G401.6 (cell line): ENCODE results near the gene DENND1A.

Experiments used
- FAIRE-seq: peaks from 2 replicates; lab custom pipeline; 2012; peaks lifted over from hg19 to GRCh38; lab: Jason Lieb, UNC

The DENND1A gene

DNA sequence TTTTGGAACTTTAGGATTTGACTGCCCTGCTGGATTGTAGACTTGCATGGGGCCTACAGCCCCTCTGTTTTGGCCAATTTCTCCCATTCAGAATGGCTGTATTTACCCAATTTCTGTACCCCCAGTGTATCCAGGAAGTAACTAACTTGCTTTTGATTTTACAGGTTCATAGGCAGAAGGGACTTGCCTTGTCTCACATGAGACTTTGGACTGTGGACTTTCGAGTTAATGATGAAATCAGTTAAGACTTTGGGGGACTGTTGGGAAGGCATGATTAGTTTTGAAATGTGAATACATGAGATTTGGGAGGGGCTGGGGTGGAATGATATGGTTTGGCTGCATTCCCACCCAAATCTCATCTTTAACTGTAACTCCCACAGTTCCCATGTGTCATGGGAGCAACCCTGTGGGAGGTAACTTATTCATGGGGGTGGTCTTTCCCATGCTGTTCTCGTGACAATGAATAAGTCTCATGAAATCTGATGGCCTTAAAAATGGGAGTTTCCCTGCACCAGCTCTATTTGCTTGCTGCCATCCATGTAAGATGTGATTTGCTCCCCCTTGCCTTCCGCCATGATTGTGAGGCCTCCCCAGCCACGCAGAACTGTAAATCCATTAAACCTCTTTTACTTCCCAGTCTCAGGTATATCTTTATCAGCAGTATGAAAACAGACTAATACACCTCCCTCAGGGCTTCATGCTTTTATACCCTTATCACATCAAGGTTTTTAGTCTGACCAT lies 206.6 kb downstream of the DENND1A start:
- FAIRE-seq = no peak

DNA sequence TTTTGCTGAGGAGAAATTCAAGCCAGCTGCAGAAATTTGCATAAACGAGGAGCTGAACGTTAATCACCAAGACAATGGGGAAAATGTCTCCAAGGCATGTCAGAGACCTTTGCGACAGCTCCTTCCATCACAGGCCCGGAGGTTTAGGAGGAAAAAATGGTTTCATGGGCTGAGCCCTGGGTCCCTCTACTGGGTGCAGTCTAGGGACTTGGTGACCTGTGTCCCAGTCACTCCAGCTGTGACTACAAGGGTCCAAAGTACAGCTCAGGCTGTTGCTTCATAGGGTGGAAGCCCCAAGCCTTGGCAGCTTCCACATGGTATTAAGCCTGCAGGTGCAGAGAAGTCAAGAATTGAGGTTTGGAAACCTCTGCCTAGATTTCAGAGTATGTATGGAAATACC lies 207.5 kb downstream of the DENND1A start:
- no peak for FAIRE-seq

DNA sequence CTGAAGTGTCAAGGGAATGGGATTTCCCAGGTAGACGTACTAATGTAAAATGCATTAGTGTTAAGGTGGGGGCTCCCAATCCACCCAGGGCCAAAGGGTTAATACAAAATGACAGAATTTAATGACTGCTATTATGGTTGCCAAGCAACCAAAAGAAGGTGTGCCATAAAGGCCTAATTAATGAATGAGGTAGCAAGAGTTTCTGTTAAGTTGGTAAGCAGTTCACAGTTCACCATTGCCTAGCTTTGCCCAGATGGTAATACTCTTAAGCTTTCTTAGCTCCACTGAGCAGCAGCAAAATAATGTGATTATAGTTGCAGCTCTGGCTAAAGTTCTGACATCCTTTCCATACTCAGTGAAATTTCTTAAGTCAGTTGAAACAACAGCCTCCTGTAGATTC lies 211.7 kb downstream of the DENND1A start:
- no peak for FAIRE-seq

DNA sequence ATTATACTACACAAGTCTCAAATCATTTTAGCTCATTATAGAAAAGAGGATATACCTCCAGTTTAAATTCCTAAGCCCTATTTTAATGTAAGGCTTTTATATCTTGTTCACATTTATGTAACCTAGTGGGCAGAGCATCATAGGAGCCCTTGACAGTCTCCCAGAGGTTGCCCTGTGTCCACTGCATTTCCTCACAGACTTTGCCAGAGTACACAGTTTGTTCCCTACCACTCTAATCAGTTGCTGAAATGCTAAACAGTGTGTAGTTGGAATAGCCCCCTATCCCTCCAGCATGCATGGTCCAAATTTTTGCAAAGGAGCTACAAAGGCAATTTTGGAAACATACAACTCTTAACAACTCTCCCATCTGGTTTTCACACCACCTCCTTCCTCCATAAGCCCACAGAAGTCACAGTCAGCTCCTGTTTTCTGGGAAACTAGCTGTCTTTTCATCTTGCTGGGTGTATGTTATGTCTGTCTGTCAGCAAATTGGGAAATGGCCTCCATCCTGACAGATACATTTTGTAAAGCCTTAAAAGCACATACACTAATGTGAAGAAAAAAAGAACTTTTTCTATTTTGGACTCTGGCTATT lies 212.2 kb downstream of the DENND1A start:
- FAIRE-seq = no peak

DNA sequence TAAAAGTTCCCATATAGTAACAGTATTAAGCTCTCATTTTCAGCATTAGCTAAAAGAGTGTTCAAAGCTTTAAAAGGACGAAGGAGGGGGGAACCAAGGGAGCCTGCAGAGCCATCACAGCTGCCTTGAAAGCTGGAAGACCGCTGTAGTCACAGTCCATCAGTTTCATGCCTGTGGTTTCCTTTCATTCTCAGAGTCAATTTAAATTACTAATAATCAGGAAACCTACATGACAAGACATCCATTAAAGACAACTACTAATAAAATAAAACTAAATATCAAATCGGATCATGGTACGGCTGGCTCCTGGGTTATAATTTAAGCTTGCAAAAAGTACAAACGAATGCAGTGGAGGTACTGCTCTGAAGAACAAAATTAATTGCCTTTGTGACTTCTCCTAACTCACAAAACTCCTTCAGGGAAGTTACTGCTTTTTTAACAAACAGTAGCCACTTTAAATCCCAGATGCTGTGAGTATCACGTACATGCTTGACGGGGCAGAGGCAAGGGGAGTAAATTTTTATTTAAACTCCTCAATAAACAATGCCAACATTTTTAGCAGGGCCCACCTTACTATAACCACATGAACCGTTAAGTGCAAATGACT lies 213.5 kb downstream of the DENND1A start:
- FAIRE-seq = no peak

DNA sequence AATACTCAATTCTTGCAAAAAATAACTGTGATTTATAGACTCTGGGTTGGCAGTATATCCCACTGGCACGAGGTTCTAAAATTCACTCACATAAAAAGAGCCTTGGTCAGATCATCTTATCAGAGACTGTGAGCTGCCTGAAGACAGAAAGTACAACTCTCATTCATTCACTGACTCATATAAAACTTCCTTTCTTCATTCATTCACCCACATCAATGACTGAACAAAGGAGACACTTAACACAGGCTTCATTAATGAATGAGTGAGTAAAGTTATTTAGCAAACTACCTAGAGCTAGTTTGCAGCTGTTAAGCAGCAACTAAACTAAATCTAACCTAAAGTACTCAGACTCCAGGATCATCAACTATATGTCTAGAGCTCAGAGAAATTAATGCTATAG lies 214.7 kb downstream of the DENND1A start:
- FAIRE-seq = no peak

DNA sequence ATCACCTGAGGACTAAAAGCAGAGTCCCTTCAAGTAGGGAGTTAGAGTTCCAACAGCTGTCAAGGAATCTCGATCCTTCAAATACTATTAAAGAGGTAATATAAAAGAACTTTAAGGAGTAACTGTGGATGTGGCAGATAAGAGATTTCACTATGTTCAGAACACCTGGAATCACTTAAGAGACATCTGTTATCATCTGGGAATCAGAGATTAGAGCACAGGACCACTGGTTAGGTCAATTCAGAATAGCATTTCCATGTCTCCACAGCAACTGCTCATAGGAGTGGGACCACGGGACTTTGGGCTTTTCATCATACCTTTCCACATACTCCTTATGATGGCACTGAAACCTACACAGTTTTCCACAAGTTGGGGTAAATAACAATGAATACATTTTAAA lies 216.6 kb downstream of the DENND1A start:
- no peak for FAIRE-seq

DNA sequence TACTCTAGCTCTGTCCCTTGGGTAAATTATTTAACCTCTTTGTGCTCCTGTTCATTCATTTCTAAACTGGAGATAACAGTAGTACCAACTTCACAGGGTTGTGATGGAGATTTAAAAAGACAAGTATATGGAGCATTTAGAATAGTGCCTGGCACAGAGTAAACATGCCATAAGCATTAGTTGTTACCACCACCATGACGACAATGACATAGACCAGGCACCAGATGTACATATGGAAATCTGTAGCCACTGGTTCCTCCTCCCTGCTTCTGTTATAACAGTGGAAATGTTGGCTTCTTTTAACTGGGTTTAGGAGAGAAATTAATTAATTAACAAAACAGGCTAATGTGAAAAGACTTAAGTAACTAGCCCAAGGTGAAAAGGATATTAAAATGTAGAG lies 217.5 kb downstream of the DENND1A start:
- FAIRE-seq = no peak

DNA sequence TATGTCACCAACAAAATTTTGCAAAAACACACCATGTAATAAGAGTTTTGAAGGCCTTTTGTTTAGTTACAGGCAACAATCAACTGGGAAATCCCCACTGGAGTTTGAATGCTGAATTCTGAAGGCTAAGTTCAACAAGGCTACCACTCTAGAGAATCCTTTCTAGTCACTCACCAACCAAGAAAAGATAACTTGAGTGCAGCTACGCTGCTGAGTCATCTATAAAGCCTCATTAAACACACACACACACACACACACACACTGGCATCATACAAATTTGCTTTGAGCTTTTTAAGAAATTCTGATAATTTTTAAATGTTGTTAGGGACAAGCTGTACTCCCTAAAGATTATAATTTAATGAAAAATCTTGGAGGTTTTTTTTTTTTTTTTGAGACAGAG lies 219.6 kb downstream of the DENND1A start:
- no peak for FAIRE-seq

DNA sequence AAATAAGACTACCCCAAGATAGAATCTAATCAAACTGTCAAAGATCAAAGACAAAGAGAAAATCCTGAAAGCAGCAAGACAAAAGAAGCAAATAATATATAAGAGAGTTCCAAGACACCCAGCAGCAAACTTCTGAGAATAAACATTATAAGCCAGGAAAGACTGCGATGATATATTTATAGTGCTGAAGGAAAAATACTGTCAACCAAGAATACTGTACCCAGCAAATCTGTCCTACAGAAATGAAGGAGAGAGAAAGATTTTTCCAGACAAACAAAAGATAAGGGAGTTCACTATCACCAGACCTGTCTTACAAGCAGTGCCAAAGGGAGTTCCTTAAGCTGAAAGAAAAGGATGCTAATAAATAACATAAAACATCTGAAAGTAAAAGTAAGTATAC lies 227.4 kb downstream of the DENND1A start:
- no peak for FAIRE-seq

DNA sequence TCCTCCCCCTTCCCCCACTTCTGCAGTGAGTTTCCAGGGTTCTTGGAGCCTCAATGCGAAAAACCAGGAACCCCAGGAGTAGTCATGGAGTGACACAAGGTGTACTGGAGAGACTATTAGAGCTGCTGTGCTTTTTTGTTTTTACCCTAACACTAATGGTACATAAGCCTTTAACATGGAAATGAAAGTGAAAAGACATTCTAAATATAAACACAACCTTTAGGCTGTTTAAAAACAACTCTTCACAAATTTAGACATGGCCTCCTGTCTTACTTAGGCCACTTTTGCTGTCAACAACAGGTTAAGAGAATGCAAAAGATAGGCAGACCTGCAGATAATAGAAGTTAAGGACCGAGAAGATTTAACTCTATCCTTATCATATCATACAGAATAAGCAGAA lies 232.2 kb downstream of the DENND1A start:
- FAIRE-seq = no peak

DNA sequence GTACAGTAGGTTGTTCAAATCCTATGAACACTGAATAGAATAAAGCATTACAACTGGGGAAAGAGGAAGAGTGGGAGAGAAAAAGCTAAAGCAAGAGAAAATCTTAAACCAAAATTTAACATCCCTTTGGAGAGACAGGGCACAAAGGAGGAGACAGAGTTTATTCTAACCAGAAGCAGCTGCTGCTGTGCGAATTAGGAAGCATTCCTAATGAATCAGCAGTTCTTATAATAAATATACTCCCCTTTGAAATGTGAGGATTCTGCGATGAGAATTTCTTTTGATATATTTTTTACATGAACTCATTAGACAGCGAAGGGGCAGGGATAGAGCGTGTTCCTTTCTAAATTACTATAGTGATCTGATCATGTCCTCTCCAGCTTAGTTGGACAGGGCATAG lies 233.4 kb downstream of the DENND1A start:
- FAIRE-seq = no peak

DNA sequence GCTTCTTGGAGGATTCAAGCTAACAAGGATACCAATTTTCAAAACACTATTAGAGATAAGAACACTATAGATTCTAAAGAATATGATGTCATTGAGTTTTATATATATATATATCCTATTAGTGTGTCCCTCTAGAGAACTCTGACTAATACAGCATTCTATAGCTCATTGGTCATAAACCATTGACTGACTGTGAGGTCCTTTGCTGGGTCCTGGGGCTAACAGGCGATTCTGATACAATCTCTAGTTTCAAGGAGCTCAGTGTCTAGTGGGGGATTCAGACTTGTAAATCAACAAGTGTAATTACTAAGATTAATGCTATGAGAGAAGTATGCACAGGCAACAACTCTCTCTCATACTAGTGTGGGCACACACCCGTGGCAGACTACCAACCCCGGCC lies 234.5 kb downstream of the DENND1A start:
- FAIRE-seq = no peak

DNA sequence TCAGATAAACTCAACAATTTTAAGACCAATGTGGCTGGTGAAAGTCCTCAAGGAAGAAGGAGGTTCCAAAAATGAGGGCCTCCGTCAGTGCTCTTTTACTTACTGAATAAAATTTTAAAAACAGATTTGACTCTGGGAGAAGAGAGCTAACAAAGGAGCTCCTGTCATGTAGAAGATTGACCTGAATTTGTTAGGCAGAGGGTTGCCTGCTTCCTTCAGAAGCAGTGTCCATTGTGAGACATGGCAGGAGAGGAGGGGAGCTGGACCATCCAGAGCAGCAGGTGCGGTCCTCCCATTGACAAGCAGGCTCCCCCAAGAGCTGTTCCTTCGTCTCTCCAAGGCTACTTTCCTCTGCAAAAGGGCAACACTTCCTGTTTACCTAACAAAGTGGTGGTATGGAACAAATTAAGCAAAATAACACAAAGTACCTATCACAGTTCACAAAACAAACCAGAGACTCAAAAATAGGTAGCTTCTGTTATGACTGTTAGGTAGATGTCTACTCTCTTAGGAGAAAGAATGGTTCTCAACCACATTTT lies 238.1 kb downstream of the DENND1A start:
- FAIRE-seq = no peak

DNA sequence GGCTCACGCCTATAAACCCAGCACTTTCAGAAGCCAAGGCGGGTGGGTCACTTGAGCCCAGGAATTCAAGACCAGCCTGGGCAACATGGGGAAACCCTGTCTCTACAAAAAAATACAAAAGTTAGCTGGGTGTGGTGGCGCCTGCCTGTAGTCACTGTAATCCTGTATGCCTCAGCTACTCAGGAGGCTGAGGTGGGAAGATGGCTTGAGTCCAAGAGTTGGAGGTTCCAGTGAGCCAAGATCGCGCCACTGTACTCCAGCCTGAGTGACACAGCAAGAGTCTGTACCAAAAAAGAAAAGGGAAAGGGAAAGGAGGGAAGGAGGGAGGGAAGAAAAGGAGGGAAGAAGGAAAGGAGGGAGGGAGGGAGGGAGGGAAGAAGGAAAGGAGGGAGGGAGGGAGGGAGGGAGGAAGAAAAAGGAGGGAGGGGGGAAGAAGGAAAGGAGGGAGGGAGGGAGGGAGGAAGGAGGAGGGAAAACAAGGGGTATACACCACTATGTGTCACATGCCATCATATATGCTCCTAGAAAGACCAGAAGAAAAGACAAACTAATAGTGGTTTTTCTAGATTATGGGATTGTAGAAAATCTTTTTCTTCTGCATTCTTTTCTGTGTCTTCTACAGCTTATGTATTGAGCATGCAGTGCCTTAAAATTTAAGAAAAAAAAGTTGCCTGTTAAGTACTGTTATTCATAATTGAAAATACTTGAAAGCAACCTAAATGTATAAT lies 240.1 kb downstream of the DENND1A start:
- FAIRE-seq = no peak

DNA sequence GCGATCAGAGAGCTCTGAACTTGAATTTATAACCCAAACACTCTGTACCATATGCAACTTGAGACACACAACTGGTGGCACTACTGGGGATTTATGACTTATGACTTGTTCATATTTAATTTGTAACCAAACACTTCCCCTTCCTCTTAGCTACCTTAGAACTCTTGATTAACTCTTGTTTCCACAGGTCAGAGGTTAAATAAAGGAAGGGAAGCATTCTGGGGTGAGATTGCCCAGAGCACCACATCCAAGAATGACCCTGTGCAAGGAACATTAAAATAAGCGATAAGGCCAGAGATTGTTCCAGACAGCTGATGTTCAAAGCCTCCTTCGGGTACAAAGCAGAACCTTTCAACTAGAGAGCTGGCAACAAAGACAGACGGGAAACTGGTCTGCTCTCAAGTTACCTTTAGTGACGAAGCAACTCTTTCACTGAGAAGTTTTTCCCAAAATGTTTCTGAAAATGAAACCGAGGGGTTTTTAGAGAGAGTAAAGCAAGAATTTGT lies 242.6 kb downstream of the DENND1A start:
- no peak for FAIRE-seq

DNA sequence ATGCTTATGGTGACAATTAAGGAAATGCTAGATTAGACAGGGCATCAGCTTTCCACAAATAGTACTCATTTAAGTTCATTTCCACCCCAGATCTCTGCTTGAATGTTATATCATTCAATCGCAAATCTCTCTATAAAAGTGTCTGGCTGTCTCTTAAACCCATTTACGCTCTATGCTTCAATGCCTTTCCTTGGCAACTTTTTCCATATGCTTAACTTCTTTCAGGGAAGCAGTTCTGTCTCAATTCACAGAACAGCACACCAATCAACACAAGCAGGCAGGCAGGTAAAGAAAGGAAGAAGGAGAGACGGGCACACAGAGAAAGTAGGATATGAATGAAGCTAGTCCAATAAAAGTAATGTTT lies 243.1 kb downstream of the DENND1A start:
- no peak for FAIRE-seq

DNA sequence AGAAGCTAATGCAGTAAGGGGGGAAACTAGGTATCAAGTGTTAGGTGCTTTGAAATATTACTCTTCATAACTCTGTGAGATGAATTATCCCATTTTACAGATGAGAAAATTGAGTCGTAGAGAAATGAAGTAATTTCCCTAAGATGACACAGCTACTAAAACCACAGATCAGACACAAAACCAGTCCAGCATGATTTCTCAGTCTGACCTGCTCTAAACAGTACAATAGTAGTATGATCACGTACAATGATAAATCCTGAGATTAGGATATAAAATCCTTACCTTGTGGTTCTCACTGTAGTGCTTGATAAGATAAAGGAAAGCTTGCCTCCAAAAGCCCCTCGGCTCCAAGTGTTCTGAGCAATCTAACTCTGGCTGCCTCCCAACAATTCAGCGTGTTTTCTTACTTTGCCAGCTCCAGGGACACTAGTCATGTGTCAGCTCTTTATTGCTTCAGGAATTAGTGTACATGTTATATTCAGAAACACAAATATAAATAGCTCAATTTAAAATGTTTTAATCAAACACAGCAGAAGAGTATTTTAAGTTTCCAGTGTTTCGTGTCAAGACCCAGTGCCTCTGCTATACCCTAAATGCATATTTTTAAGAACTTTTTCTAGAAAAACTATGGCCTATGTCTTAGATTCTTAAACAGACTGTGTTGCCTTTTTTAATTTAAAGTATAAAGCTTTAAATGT lies 243.6 kb downstream of the DENND1A start:
- no peak for FAIRE-seq

DNA sequence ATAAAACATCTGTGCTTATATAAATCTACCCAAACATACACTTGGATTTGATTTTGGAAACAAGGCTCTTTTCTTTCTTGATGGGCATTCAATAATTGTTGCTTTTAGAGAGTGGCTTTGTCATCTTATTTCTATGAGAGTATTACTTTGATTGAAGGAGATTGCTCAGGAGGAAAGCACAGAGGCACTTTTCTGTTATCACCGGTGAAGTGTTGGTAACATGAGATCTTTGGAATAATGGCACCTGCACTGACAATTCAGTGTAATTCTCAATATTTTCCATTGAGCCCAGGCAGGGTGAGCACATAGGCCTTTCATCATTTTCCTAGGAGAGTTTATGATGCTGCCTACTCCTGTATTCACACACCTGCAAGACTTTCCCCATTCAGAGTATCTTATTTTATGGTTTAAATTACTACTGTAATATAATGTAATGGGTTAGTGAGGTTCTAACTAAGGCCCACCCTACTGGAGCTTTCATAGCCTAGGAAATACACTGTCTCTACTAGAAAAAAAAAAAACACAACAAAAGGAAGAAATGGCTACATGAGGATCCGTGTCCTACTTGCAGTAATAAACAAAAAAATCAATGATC lies 244.3 kb downstream of the DENND1A start:
- FAIRE-seq = no peak

DNA sequence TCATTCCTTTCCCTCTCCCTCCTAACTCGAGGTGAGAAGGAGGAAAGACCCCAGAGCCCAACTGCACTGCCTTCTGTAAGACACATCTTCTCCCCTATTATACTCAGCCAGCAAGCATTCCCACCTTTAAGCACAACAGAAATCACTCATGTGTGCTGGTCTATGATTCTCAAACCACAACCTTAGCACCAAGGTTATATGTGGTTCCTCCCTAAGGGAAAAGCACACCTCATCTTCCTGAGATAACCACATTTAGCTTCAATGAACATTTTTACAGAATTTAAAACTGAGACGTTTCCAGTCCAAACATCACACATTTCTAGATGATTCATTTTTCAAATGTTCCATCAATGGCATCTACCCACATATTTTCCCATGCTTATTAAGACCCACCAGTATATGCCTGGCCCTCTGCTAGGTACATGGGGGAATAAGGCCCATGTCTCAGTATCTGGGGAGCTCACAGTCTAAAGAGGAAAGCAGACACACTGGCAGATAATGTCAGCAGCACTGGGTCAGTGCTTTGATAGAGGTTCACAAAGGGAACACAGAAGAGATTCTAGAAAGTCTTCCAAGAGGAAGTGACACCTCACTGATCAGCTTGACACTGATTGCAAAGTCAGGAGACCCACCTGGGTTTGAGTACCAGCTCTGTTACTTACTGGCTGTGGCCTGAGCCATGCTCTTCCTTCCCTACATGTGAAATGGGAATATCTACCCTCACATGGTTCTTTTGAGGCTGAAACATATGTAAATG lies 245.4 kb downstream of the DENND1A start:
- FAIRE-seq = no peak

DNA sequence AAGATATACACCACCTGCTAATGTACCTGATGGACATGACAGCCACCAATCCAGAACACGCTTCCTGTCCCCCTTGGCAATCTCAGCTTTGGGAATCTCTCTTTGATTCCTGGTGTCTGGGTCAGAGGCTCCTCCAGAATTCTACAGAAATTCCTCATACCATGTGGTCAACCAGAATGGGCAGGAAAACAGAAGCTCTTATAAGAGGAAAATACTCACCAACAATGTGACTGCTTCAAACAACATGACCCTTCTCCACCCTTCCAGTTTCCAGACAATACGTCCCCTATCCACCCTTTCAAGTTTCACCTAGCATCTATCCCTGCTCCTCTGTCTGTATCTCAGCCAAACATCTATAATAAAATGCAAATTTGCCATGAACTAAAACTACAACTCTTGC lies 247.2 kb downstream of the DENND1A start:
- FAIRE-seq = no peak
